Colon (tissue), 2 donors: ENCODE data around the gene TIMM44.
"Not testable (repeated sequence)": the region's sequence is repeated elsewhere in the genome, so short reads cannot be mapped to it uniquely, and the experiment has no call there.

ENCODE experiments used
- FAIRE-seq: peaks from 2 replicates; lab custom pipeline; 2012; peaks lifted over from hg19 to GRCh38; lab: Jason Lieb, UNC
- donor health status: control.
- donor health status: control.

The TIMM44 gene

GRCh38 chr19:7944177-7944761 lies 803 bp upstream of the TIMM44 start:
- FAIRE-seq: no peak

DNA sequence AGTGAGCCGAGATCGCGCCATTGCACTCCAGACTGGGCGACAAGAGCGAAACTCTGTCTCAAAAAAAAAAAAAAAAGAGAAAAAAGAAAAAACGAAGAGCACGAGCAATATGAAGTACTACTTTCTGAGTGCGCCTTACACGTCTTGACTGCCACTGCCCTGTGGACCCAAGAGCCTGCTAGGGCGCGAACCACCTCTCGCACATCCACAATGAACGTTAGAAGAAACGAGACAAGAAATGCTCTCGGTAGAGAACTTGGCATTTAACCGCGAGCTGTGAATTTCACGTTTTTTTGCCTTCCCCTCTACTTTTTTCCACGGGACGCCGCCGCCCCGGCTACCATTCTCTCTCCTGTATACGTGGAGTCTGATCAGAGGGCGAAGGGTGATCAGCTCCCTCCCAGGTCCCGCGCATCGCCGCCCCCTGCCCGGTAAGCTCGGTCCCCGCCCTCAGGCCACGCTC lies 454 bp downstream of the TIMM44 start:
- FAIRE-seq: no peak

GRCh38 chr19:7941895-7942596 lies 1.4 kb downstream of the TIMM44 start:
- FAIRE-seq: no peak

DNA sequence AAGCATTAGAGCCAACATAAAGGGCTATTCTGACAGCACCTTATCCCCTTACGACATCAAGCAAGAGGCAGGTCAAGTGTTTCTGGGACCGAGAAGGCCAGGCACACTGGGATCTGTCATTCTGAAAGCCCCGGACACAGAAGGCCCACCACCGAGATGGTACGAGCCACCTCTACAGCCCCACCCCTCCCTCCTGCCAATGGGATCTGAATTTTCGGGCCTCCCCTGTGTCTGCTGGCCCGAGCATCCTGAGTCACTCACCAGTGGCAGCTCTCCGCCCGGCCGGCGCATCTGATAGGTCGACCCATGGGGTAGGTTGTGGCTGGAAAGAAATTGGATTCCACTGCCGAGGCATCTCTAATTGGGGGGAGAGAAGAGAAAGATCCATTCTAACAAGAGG lies 2.6 kb downstream of the TIMM44 start:
- no peak for FAIRE-seq

DNA sequence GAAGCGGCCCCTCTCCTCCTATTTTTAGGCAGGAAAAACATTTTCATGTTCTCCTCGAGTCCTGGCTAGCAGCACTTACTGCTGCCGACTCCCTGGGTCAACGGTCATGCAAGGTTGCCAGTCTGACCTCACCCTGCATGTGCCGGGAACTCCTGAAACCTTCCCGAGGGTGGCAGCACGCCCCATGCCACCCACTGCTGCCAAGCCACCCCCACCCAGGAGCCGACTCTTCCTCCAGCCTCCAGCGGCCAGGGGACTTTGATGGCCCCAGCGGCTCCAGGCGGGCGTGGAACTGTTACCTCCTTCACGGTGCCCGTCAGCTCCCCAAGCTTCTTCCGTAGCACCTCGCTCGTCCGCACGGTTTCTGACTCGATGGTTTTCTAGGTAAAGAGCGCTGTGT lies 8.7 kb downstream of the TIMM44 start:
- no peak for FAIRE-seq

GRCh38 chr19:7933828-7934725 lies 9.4 kb downstream of the TIMM44 start:
- FAIRE-seq: no peak

GRCh38 chr19:7933411-7933810 lies 10.1 kb downstream of the TIMM44 start:
- FAIRE-seq: no peak

DNA sequence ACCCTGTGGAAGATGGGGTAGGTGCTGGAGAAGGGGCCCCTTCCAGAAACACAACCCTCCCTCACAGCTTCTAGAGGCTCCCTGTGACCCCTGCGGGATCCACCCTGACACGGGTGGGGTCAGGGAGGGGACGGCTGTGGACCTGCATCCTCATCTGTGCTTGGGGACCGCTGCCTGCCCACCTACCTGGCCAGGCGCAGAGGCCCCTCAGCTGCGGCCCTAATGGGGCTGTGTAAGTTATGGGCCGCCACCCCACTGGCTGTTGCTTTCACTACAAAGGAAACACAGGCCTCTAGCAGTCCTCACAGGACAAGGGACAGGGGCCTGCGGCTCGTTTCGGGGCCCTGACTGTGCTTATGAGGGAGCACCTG lies 10.6 kb downstream of the TIMM44 start:
- FAIRE-seq: no peak

GRCh38 chr19:7932276-7932929 lies 11.1 kb downstream of the TIMM44 start:
- FAIRE-seq: no peak

DNA sequence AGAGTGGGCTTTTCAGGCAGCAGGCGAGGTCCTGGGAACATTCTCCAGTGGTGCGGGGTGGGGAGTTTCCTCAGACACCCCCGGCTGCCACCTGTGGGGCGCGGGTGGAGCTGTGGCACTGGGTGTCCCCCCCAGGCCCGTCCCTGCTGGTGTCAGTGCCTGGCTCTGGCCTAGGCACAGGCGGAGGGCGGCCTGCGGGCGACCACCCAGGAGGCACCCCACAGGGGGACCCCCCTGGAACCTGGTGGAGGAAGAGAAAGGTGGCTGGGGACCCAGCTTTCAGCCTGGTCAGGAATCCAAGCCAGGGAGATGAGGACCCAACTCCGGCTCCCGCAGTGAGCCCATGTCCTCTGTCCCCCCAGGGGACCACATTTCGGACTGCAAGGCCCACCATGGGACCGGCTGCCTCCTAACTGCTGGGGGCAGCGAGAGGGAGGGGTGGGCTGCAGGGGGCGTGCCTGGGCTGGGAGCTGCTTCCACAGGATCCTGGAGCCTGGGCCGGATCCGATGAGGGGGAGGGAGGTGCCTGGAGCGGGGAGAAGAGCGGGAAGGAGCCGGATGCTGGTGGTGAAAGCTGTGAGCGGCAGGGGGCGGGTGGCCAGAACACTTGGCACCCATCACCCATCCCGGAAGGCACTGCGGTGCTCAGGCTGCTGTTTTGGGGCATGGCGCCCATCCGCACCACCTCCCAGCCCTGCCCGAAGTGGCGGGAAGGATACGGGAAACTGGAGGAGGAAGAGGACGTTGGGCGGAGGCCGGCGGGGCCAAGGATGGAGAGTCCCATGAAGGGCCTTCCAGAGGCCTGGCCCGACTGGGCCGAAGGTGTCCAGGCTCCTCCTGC lies 12.0 kb downstream of the TIMM44 start:
- no peak for FAIRE-seq

DNA sequence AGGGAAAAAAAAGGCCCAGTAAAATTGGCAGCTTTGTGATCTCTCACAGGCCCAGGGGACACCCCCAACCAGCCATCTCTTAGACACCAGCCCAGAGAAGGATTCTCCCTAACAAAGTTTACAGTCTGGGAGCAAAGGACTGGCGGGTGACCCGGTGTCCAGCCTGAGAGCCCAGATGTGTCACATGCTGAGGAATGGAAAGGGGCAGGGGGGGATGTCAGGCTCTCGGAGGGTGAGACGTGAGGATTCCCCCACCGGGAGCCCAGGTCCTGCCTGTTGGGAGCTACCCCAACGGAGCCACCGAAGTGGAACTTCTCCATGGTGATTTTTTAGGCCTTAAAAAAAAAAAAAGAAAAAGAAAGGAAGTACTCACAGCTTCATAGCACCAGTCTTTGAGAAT lies 12.7 kb downstream of the TIMM44 start:
- FAIRE-seq: no peak

GRCh38 chr19:7930030-7930429 lies 13.4 kb downstream of the TIMM44 start:
- not testable (repeated sequence) for FAIRE-seq

DNA sequence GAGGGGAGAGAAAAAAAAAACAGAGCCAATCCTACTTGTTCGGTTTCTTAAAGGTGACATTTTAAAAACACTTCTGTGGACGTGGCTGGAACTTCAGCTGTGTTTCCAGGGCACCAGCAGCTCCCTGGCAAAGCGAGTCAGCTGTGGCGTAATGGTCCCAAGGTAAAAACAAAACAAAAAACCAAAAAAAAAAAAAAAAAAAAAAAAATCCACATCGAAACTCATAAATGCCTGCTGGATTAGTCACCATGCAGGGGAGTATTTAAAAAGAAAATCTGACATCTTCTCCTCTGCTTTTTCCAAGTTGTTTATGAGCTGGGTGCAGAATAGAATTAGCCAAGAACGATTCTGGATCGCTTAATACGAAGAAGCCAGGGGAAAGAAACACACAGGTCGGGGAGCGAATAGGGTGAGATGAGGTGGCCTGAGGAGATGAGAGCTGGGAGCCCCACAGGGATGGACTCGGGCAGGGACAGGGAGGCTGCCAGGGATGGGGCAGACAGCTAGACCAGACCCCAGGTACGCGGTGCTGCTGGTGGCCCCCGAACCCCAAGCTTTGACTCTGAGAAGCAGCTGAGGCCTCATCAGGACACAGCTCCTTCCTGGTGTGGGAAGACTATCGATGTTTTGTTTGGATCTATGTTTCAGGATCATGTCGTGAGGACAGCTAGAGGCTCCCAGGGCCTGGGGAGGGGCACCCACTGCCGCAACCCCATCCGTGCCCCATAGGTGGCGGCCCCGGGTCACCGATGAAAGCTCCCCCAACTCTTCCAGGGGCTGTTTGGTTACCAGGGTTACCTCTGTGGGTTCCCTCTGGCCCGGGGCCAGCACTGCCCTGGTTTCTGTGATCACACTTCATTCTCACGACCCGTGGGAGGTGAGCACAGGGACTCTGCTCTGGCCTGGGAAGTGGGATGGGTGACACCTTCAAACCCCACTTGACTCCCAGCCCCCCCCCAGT lies 14.4 kb downstream of the TIMM44 start:
- FAIRE-seq: no peak

DNA sequence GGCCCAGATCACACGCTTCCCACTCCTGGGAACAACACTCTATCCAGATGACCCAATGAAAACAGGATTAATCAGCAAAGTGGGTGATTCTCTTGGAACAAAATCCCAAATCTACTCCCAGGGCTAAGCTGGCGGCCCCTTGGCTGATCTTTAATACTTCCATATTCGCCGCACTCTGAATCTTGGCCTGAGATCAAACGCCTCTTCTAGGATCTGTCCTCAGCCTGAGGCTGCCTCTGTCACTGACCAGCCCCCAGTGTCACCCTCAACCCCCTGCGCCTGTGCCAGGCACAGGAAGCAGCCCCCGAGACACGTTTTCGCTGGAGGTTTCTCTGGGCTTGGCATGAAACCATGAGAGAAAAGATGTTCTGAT lies 15.1 kb downstream of the TIMM44 start:
- no peak for FAIRE-seq

DNA sequence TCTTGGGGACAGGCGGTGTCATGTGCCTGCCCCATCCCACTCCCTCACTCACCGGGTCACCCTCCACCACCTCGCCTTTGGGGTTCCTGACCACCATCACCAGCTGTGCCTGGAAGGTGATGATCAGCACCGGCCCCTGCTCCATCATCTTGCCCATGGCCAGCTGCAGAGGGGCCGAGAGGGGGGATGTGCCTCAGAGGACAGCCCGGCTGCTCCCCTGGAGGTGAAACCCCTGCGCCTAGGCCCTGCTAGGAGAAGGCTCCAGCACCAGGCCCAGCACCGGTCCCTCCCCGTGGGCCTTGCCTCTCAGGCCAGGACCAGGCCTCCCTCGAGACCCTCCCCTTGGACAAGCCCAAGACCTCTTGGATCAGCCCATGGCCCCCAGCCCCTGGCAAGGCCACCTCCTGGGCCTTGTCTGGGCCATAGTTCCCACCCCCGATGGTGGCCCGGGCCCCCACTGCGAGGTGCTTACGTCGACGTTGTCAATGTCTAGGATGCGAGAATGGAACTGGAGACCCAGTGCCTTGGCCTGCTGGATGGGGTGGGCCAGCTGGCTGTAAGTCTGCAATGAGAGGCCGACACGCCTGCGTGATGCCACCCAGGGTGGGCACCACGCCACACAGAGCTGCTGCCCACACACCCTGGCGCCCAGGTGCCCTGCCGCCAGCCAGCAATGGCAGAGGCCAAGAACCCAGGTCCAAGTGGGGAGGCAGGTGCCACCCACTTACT lies 15.7 kb downstream of the TIMM44 start:
- FAIRE-seq: no peak

- FAIRE-seq: no peak
Measured at GRCh38 chr19:7926727-7927604, 16.5 kb downstream of the TIMM44 start.

GRCh38 chr19:7926021-7926726 lies 17.3 kb downstream of the TIMM44 start, which contains the start of gene CTXN1:
Gene CTXN1 (minus strand): TSS chr19:7926135. CDS start chr19:7925538, 597 bp downstream.
- FAIRE-seq: no peak
